H1 (cell line): ENCODE data around the gene ADRM1.

Source experiments
- CREB1 ChIP-seq: IDR thresholded peaks from 2 replicates; pipeline ENCODE4 v1.6.1; 2012; ENCODE audit warnings: inconsistent platforms
- SP4 ChIP-seq: IDR thresholded peaks from 2 replicates; pipeline ENCODE4 v1.6.1; 2012; ENCODE audit warnings: low read length, inconsistent platforms
- TF ChIP-seq, protein P1 (sequence below), 3 experiments: IDR thresholded peaks; 1 replicate in 2 of 3; 2 replicates in 1 of 3; pipeline versions ENCODE4 v1.5.1 to v1.6.1; 2011; ENCODE audit warnings: low read length in 3 of 3, mild to moderate bottlenecking in 3 of 3, inconsistent platforms in 2 of 3, low read depth in 1 of 3, moderate library complexity in 1 of 3; ENCODE audit not compliant: insufficient read depth in 1 of 3; ENCODE audit errors: control extremely low read depth in 1 of 3

DNA sequence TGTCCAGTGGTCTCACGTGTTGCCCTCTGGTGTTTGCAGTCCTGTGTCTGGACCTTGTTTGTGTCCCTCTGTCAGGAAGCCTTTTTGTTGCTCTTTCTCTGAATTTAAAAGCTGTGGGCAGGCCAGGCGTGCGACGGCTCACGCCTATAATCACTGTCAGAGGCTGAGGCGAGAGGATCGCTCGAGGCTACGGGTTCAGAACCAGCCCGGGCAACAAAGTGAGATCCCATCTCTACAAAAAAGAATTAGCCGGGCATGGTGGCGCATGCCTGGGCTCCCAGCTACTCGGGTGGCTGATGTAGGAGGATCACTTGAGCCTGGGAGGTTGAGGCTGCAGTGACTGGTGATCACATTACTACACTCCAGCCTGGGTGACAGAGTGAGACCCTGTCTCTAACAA is 35.9 kb upstream of the ADRM1 start:
- TF ChIP-seq CREB1, result no peak
- TF ChIP-seq SP4, result no peak
- TF ChIP-seq, protein P1, sequence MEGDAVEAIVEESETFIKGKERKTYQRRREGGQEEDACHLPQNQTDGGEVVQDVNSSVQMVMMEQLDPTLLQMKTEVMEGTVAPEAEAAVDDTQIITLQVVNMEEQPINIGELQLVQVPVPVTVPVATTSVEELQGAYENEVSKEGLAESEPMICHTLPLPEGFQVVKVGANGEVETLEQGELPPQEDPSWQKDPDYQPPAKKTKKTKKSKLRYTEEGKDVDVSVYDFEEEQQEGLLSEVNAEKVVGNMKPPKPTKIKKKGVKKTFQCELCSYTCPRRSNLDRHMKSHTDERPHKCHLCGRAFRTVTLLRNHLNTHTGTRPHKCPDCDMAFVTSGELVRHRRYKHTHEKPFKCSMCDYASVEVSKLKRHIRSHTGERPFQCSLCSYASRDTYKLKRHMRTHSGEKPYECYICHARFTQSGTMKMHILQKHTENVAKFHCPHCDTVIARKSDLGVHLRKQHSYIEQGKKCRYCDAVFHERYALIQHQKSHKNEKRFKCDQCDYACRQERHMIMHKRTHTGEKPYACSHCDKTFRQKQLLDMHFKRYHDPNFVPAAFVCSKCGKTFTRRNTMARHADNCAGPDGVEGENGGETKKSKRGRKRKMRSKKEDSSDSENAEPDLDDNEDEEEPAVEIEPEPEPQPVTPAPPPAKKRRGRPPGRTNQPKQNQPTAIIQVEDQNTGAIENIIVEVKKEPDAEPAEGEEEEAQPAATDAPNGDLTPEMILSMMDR (IDR thresholded peaks at IDR 0.05; ENCODE audit: control extremely low read depth in 1 of 3, insufficient read depth in 1 of 3, low read depth in 1 of 3, low read length in 3 of 3), result no peak
